Measurements from ENCODE around the gene XYLT2. TPM values are rescaled to one million over a fixed set of nuclear protein-coding genes. Genes with fewer than 3 reads are reported as not detected.
A peak's percentile ranks its signal among the peaks of the same experiment; 100 is the strongest.

XYLT2 gene
- total and polyA plus RNA-seq, 9 of the 15 experiments (the other 6 are each of a cell fraction or from before 2014, with no cell fraction given) = 0.63 to 9.1 (median 4.3) TPM

DNA sequence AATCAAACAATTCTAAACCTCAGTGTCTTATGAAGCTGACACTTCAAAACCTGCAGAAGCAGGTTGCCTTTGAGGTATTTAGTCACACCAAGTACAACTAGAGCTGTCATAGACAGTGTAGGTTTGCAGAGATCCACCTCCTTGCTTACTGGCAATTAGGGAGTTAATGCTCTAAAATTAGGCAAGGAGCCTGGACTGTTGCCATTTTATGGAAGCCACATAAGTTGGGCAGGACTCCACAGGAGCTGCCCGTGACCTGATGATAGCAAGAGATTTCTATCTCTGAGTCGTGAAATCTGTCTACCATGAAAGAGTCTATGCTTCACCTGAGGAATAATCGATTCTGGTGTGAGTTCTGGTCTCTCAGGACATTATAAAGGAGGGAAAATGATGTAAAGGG is 36.0 kb downstream of the XYLT2 start:
- H3K4me3 ChIP-seq = no peak overlapping the region
- no peaks in the 10 kb centered on the region for H3K9me1 ChIP-seq (ENCODE audit: control insufficient read depth, insufficient read depth, low read length)
- 39% methylated on average over 3 of the region's 3 CpGs for WGBS (ENCODE audit: insufficient coverage, low coverage, missing lambda C conversion rate)
- no peak overlapping the region for H3K27ac ChIP-seq (ENCODE audit: extremely low read depth, low read depth, low read length)
- no peak overlapping the region for H3K4me2 ChIP-seq (ENCODE audit: insufficient read depth, low read length)
- BruUV-seq (replicated peaks) = TSS peak; percentile 46
- no peaks in the 10 kb centered on the region for H4K20me1 ChIP-seq (replicated peaks; ENCODE audit: control insufficient read depth, insufficient read depth, low read length)
- no peak for DNase-seq (ENCODE audit: extremely low read depth in 1 of 4, low spot score in 3 of 4)
- no peak for TF ChIP-seq ZNF324 (CRISPR knock-in tag; IDR thresholded peaks at IDR 0.05)
- TF ChIP-seq POLR2A (conservative IDR thresholded peaks at IDR 0.05) = peak; percentile 30
- peaks cover 87% of the 10 kb centered on the region for H3K36me3 ChIP-seq (ENCODE audit: control insufficient read depth, insufficient read depth, low read length)
- no peak overlapping the region for H2AFZ ChIP-seq (ENCODE audit: low read depth, low read length)
- H3K79me2 ChIP-seq (ENCODE audit: control insufficient read depth, insufficient read depth, low read length) = no peaks in the 10 kb centered on the region; the same call in 2 of the 3 replicates
- in situ Hi-C loops (cut with MboI) (no loop called here), intact Hi-C loops (cut with micrococcal nuclease) (no loop called here)
- no peaks in the 10 kb centered on the region for H3K9me3 ChIP-seq (replicated peaks; ENCODE audit: control insufficient read depth, insufficient read depth, low read depth, low read length)
- peak; percentile 26 for FAIRE-seq
- CTCF ChIA-PET (ENCODE audit: low intra/inter-chr PET ratio) = interaction anchor here (0.5 kb wide), 1 partner anchor 21 kb away, joined by 3 read pairs; no protein-coding TSS in a partner anchor
- peak; percentile 8; the same call in 2 of the 3 replicates for ATAC-seq
- H3K9ac ChIP-seq (ENCODE audit: insufficient read depth in 1 of 2, low read depth in 2 of 2, low read length in 2 of 2) = no peak overlapping the region
- H3K4me1 ChIP-seq (replicated peaks in 1 of 2; ENCODE audit: control insufficient read depth in 2 of 2, insufficient read depth in 2 of 2, low read length in 2 of 2) = 0 out of 5 replicates have a peak, but pooled peaks cover 0 to 4% of the 10 kb centered on the region in 2 experiments
- POLR2A ChIA-PET = interaction anchor here (0.6 to 13.4 kb wide), 5 partner anchors 9 to 303 kb away, joined by 3 to 129 read pairs (median 8); partner anchors contain the start of gene LRRC59
- no peaks in the 10 kb centered on the region for H3K27me3 ChIP-seq (ENCODE audit: control insufficient read depth in 2 of 2, insufficient read depth in 2 of 2, low read length in 2 of 2)

DNA sequence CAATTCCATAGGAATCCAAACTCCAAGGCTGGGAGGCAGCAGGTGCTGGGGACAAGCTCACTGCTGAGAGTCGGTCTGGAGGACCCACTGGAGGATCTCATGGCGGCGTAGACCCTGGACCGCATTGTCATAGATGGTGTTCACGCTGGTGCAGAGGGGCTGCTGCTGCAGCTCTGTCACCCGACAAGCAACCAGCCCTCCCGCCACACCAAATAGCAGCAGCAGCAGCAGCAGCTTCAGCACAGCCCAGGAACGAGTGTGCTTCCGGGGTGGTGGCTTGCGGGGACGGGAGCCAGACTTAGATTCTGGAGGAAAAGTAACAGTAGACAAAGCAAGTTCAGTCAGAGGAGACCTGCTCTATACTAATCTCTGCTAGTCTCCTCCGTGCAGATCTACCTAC is 37.0 kb downstream of the XYLT2 start:
- H3K79me2 ChIP-seq (ENCODE audit: control insufficient read depth, insufficient read depth, low read length) = no peaks in the 10 kb centered on the region; the same call in 2 of the 3 replicates
- no peak overlapping the region for H3K9ac ChIP-seq (ENCODE audit: insufficient read depth in 1 of 2, low read depth in 2 of 2, low read length in 2 of 2)
- 94% methylated on average over 12 of the region's 12 CpGs for WGBS (ENCODE audit: insufficient coverage, low coverage, missing lambda C conversion rate)
- H3K9me3 ChIP-seq (replicated peaks; ENCODE audit: control insufficient read depth, insufficient read depth, low read depth, low read length) = no peaks in the 10 kb centered on the region
- in situ Hi-C loops (cut with MboI) (no loop called here), intact Hi-C loops (cut with micrococcal nuclease) (no loop called here)
- FAIRE-seq (no peak), ATAC-seq (no peak), DNase-seq (ENCODE audit: extremely low read depth in 1 of 4, low spot score in 3 of 4) (no peak)
- POLR2A ChIA-PET = interaction anchor here (0.6 to 13.4 kb wide), 4 partner anchors 8 to 14 kb away, joined by 3 to 129 read pairs (median 30); partner anchors contain the start of gene LRRC59
- H2AFZ ChIP-seq (ENCODE audit: low read depth, low read length) = no peak overlapping the region
- CTCF ChIA-PET (ENCODE audit: low intra/inter-chr PET ratio) = no interaction called here
- H3K27ac ChIP-seq (ENCODE audit: extremely low read depth, low read depth, low read length) = no peak overlapping the region
- H3K9me1 ChIP-seq (ENCODE audit: control insufficient read depth, insufficient read depth, low read length) = no peaks in the 10 kb centered on the region
- no TSS peak for BruUV-seq (replicated peaks)
- H3K4me3 ChIP-seq = no peak overlapping the region
- TF ChIP-seq SNRNP70 (optimal IDR thresholded peaks at IDR 0.05; ENCODE audit: low read depth, low read length) (no peak), POLR2G (IDR thresholded peaks at IDR 0.05; ENCODE audit: low read depth, low read length) (peak; percentile 50; the same call in 1 of the 2 replicates)
- H3K27me3 ChIP-seq (ENCODE audit: control insufficient read depth in 2 of 2, insufficient read depth in 2 of 2, low read length in 2 of 2) = no peaks in the 10 kb centered on the region
- H3K36me3 ChIP-seq (ENCODE audit: control insufficient read depth, insufficient read depth, low read length) = peaks cover 98% of the 10 kb centered on the region
- H3K4me2 ChIP-seq (ENCODE audit: insufficient read depth, low read length) = no peak overlapping the region
- H3K4me1 ChIP-seq (replicated peaks in 1 of 2; ENCODE audit: control insufficient read depth in 2 of 2, insufficient read depth in 2 of 2, low read length in 2 of 2) = 0 out of 5 replicates have a peak, but pooled peaks cover 0 to 4% of the 10 kb centered on the region in 2 experiments
- no peaks in the 10 kb centered on the region for H4K20me1 ChIP-seq (replicated peaks; ENCODE audit: control insufficient read depth, insufficient read depth, low read length)

Data from K562 (cell line).